ENCODE data around the gene SYNDIG1.

SYNDIG1 gene

GRCh38 chr20:24577271-24577909, 108.0 kb downstream of the SYNDIG1 start:
- Histone ChIP-seq H4K8ac (ENCODE audit: low read length) (no peak overlapping the region), H3K27ac (ENCODE audit: low read length, poor library complexity, severe bottlenecking) (no peak overlapping the region), H3K9me3 (ENCODE audit: control insufficient read depth, low read length) (no peaks in the 10 kb centered on the region), H2BK15ac (ENCODE audit: low read depth, poor library complexity, severe bottlenecking) (no peak overlapping the region), H3K79me1 (replicated peaks; ENCODE audit: low read length, poor library complexity, severe bottlenecking) (no peaks in the 10 kb centered on the region), H3K14ac (ENCODE audit: low read length in 2 of 2) (no peak overlapping the region), H2BK120ac (ENCODE audit: low read depth, low read length) (no peak overlapping the region), H3K4me2 (ENCODE audit: low read length, poor library complexity, severe bottlenecking) (no peak overlapping the region), H2AK5ac (ENCODE audit: low read length, severe bottlenecking) (no peak overlapping the region), H3K4me3 (ENCODE audit: insufficient read depth in 1 of 2, low read depth in 1 of 2, low read length in 2 of 2) (no peak overlapping the region), H3K23ac (ENCODE audit: low read length in 2 of 2) (no peak overlapping the region), H3K9ac (ENCODE audit: low read length) (no peak overlapping the region), H3K36me3 (ENCODE audit: control insufficient read depth in 1 of 2, insufficient read depth in 2 of 2, low read depth in 1 of 2, low read length in 2 of 2) (peaks cover 0 to 3% of the 10 kb centered on the region in 2 experiments), H3K18ac (ENCODE audit: low read depth in 1 of 2, low read length in 2 of 2) (no peak overlapping the region), H4K91ac (ENCODE audit: low read length) (no peak overlapping the region), H2AFZ (ENCODE audit: low read depth, low read length) (no peak overlapping the region), H3K27me3 (ENCODE audit: control insufficient read depth in 1 of 2, insufficient read depth in 1 of 2, low read length in 2 of 2) (peaks cover 0 to 8% of the 10 kb centered on the region in 2 experiments), H3K4ac (ENCODE audit: low read depth in 1 of 2, low read length in 2 of 2) (no peak overlapping the region), H3K4me1 (ENCODE audit: control insufficient read depth, insufficient read depth, low read depth, low read length) (no peaks in the 10 kb centered on the region), H2BK12ac (ENCODE audit: low read length in 2 of 2) (no peak overlapping the region), H2BK5ac (ENCODE audit: low read depth, low read length, poor library complexity, severe bottlenecking) (no peak overlapping the region)
- WGBS: 62% methylated on average over 10 of the region's 10 CpGs
- DNase-seq: no peak

DNA sequence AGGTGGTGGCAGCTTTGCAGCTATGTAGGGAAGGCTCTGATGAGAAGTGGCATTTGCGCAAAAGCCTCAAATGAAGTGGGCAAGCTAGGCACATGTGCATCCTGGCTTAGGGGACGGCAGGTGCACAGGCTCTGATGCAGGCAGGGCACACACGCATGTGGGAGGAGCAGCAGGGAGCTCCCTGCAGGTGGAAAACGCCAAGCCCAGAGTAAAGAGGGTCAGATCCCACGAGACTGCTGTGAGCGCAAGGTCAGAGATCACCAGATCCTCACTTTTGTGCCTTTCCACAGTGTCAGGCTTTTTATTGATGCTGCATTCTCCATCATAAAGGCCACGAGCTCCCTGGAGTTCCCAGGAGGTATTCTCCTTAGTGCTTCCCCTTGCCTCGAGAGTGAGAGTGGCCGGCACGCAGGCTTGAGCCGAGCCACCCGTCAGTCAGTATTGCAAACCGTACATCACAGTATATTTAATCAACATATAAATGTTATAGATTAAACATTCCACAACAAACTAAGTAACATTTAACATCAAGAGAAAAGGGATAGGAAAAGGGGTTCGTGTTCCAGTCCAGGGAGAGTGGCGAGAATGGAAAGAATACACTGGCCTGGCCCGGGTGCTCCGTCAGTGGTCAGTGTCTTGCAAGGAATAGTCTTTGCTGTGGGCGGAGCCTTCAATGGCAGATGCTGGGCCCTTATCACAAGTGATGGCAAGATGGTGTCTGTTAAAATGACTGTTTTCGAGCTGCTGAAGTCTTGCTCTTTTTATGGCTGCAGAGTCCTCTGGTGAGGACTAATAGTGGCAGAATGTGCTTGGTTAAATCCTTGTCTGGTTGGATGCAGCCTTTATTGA, 109.4 kb downstream of the SYNDIG1 start:
- Histone ChIP-seq H3K27me3 (ENCODE audit: control insufficient read depth in 1 of 2, insufficient read depth in 1 of 2, low read length in 2 of 2) (peaks cover 0 to 11% of the 10 kb centered on the region in 2 experiments), H3K36me3 (ENCODE audit: control insufficient read depth in 1 of 2, insufficient read depth in 2 of 2, low read depth in 1 of 2, low read length in 2 of 2) (peaks cover 0 to 3% of the 10 kb centered on the region in 2 experiments), H2BK12ac (ENCODE audit: low read length in 2 of 2) (no peak overlapping the region), H3K9me3 (ENCODE audit: control insufficient read depth, low read length) (no peaks in the 10 kb centered on the region), H3K14ac (ENCODE audit: low read length in 2 of 2) (no peak overlapping the region), H3K4ac (ENCODE audit: low read depth in 1 of 2, low read length in 2 of 2) (no peak overlapping the region), H3K23ac (ENCODE audit: low read length in 2 of 2) (no peak overlapping the region), H4K8ac (ENCODE audit: low read length) (no peak overlapping the region), H3K9ac (ENCODE audit: low read length) (no peak overlapping the region), H2AFZ (ENCODE audit: low read depth, low read length) (no peak overlapping the region), H3K4me3 (ENCODE audit: insufficient read depth in 1 of 2, low read depth in 1 of 2, low read length in 2 of 2) (no peak overlapping the region), H4K91ac (ENCODE audit: low read length) (no peak overlapping the region), H2BK120ac (ENCODE audit: low read depth, low read length) (no peak overlapping the region), H3K4me2 (ENCODE audit: low read length, poor library complexity, severe bottlenecking) (no peak overlapping the region), H3K27ac (ENCODE audit: low read length, poor library complexity, severe bottlenecking) (no peak overlapping the region), H3K79me1 (replicated peaks; ENCODE audit: low read length, poor library complexity, severe bottlenecking) (no peaks in the 10 kb centered on the region), H2BK15ac (ENCODE audit: low read depth, poor library complexity, severe bottlenecking) (no peak overlapping the region), H3K18ac (ENCODE audit: low read depth in 1 of 2, low read length in 2 of 2) (no peak overlapping the region), H3K4me1 (ENCODE audit: control insufficient read depth, insufficient read depth, low read depth, low read length) (peaks cover 2% of the 10 kb centered on the region), H2BK5ac (ENCODE audit: low read depth, low read length, poor library complexity, severe bottlenecking) (no peak overlapping the region), H2AK5ac (ENCODE audit: low read length, severe bottlenecking) (no peak overlapping the region)
- WGBS: 73% methylated on average over 14 of the region's 19 CpGs
- DNase-seq: no peak

DNA sequence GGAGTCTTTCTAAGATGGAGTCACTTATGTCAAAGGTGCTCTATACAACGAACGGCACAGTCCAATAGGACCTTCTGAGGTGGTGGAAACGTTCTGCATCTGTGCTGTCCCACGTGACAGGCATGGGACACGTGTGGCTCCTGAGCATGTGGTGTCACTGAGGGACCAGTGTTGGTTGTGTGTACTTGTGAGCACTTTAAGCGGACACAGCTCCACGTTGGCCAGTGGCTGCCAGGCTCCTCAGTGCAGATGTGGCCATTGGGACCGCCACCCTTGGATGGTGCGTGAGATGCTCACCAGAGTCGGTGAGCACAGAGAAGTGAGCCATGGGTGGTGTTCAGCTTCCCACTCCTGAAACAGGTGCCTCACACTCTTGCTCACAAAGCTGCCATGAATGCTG, 110.0 kb downstream of the SYNDIG1 start:
- H2AK5ac ChIP-seq (ENCODE audit: low read length, severe bottlenecking): no peak overlapping the region
- H3K4me1 ChIP-seq (ENCODE audit: control insufficient read depth, insufficient read depth, low read depth, low read length): peaks cover 6% of the 10 kb centered on the region
- H3K4me3 ChIP-seq (ENCODE audit: insufficient read depth in 1 of 2, low read depth in 1 of 2, low read length in 2 of 2): no peak overlapping the region
- H2BK5ac ChIP-seq (ENCODE audit: low read depth, low read length, poor library complexity, severe bottlenecking): no peak overlapping the region
- no peaks in the 10 kb centered on the region for H3K9me3 ChIP-seq (ENCODE audit: control insufficient read depth, low read length)
- no peak overlapping the region for H3K4me2 ChIP-seq (ENCODE audit: low read length, poor library complexity, severe bottlenecking)
- H3K27ac ChIP-seq (ENCODE audit: low read length, poor library complexity, severe bottlenecking): no peak overlapping the region
- peaks cover 0 to 11% of the 10 kb centered on the region in 2 experiments for H3K27me3 ChIP-seq (ENCODE audit: control insufficient read depth in 1 of 2, insufficient read depth in 1 of 2, low read length in 2 of 2)
- H4K8ac ChIP-seq (ENCODE audit: low read length): no peak overlapping the region
- H3K23ac ChIP-seq (ENCODE audit: low read length in 2 of 2): no peak overlapping the region
- no peak overlapping the region for H2AFZ ChIP-seq (ENCODE audit: low read depth, low read length)
- H3K18ac ChIP-seq (ENCODE audit: low read depth in 1 of 2, low read length in 2 of 2): no peak overlapping the region
- H3K79me1 ChIP-seq (replicated peaks; ENCODE audit: low read length, poor library complexity, severe bottlenecking): no peaks in the 10 kb centered on the region
- H3K36me3 ChIP-seq (ENCODE audit: control insufficient read depth in 1 of 2, insufficient read depth in 2 of 2, low read depth in 1 of 2, low read length in 2 of 2): peaks cover 0 to 3% of the 10 kb centered on the region in 2 experiments
- H3K9ac ChIP-seq (ENCODE audit: low read length): no peak overlapping the region
- H2BK12ac ChIP-seq (ENCODE audit: low read length in 2 of 2): no peak overlapping the region
- no peak overlapping the region for H2BK120ac ChIP-seq (ENCODE audit: low read depth, low read length)
- H3K4ac ChIP-seq (ENCODE audit: low read depth in 1 of 2, low read length in 2 of 2): no peak overlapping the region
- no peak for DNase-seq
- no peak overlapping the region for H3K14ac ChIP-seq (ENCODE audit: low read length in 2 of 2)
- H4K91ac ChIP-seq (ENCODE audit: low read length): no peak overlapping the region
- H2BK15ac ChIP-seq (ENCODE audit: low read depth, poor library complexity, severe bottlenecking): no peak overlapping the region
- WGBS: 81% methylated on average over 10 of the region's 10 CpGs

GRCh38 chr20:24580006-24580405, 110.6 kb downstream of the SYNDIG1 start:
- H2BK15ac ChIP-seq (ENCODE audit: low read depth, poor library complexity, severe bottlenecking): no peak overlapping the region
- no peak overlapping the region for H3K23ac ChIP-seq (ENCODE audit: low read length in 2 of 2)
- no peak overlapping the region for H3K18ac ChIP-seq (ENCODE audit: low read depth in 1 of 2, low read length in 2 of 2)
- no peak for DNase-seq
- H3K4me3 ChIP-seq (ENCODE audit: insufficient read depth in 1 of 2, low read depth in 1 of 2, low read length in 2 of 2): no peak overlapping the region
- H2AK5ac ChIP-seq (ENCODE audit: low read length, severe bottlenecking): no peak overlapping the region
- no peaks in the 10 kb centered on the region for H3K9me3 ChIP-seq (ENCODE audit: control insufficient read depth, low read length)
- H2BK12ac ChIP-seq (ENCODE audit: low read length in 2 of 2): no peak overlapping the region
- H3K4ac ChIP-seq (ENCODE audit: low read depth in 1 of 2, low read length in 2 of 2): no peak overlapping the region
- no peaks in the 10 kb centered on the region for H3K79me1 ChIP-seq (replicated peaks; ENCODE audit: low read length, poor library complexity, severe bottlenecking)
- H3K4me1 ChIP-seq (ENCODE audit: control insufficient read depth, insufficient read depth, low read depth, low read length): peaks cover 11% of the 10 kb centered on the region
- no peak overlapping the region for H2AFZ ChIP-seq (ENCODE audit: low read depth, low read length)
- H2BK5ac ChIP-seq (ENCODE audit: low read depth, low read length, poor library complexity, severe bottlenecking): no peak overlapping the region
- no peak overlapping the region for H3K27ac ChIP-seq (ENCODE audit: low read length, poor library complexity, severe bottlenecking)
- no peak overlapping the region for H4K8ac ChIP-seq (ENCODE audit: low read length)
- H3K27me3 ChIP-seq (ENCODE audit: control insufficient read depth in 1 of 2, insufficient read depth in 1 of 2, low read length in 2 of 2): peaks cover 0 to 10% of the 10 kb centered on the region in 2 experiments
- no peak overlapping the region for H2BK120ac ChIP-seq (ENCODE audit: low read depth, low read length)
- no peak overlapping the region for H3K4me2 ChIP-seq (ENCODE audit: low read length, poor library complexity, severe bottlenecking)
- WGBS: 71% methylated on average over 5 of the region's 8 CpGs
- no peak overlapping the region for H3K9ac ChIP-seq (ENCODE audit: low read length)
- no peak overlapping the region for H3K14ac ChIP-seq (ENCODE audit: low read length in 2 of 2)
- H3K36me3 ChIP-seq (ENCODE audit: control insufficient read depth in 1 of 2, insufficient read depth in 2 of 2, low read depth in 1 of 2, low read length in 2 of 2): peaks cover 0 to 3% of the 10 kb centered on the region in 2 experiments
- no peak overlapping the region for H4K91ac ChIP-seq (ENCODE audit: low read length)
